CD4-positive, alpha-beta T cell (primary cell): ENCODE measurements around the gene TMED4. TPM values are rescaled to one million over a fixed set of nuclear protein-coding genes. Genes with fewer than 3 reads are reported as not detected.
A peak's percentile ranks its signal among the peaks of the same experiment; 100 is the strongest.

Source experiments
- ATAC-seq: fragments of 200-7000 bp; cut with Tn5 transposase; one replicate; pipeline ENCODE4 v1.10.0; 2022; ENCODE audit warnings: mild to moderate bottlenecking; ENCODE audit not compliant: poor library complexity
- CTCF ChIA-PET: fragments of 350-600 bp; sonication (Branson Sonifier 250); formaldehyde crosslinking; loops from one replicate; lab custom pipeline; 2021; ENCODE audit warnings: antibody characterized with exemption, inconsistent platforms; lab: Charles Lee
- POLR2A ChIA-PET: fragments of 350-600 bp; sonication (Branson Sonifier 250); formaldehyde crosslinking; loops from one replicate; lab custom pipeline; 2021; ENCODE audit warnings: antibody characterized with exemption, inconsistent platforms; lab: Charles Lee
- DNase-seq, 14 experiments: peaks; one replicate each; pipeline ENCODE4 v3.0.0-alpha.2; 2013 to 2020; ENCODE audit warnings: mixed read lengths in 2 of 14
- H3K27ac ChIP-seq, 2 donors: one replicate each; pipeline versions ENCODE4 v1.5.1 to v1.7.0; 2013; ENCODE audit warnings: low read length in 2 of 2, low read depth in 1 of 2, mild to moderate bottlenecking in 1 of 2
- H3K27me3 ChIP-seq, 2 experiments: 1 replicate in 1 of 2; 2 replicates in 1 of 2; pipeline versions ENCODE4 v1.6.1 to v1.7.0; 2013; ENCODE audit warnings: low read length in 2 of 2, control low read depth in 1 of 2, mild to moderate bottlenecking in 1 of 2, moderate library complexity in 1 of 2; ENCODE audit not compliant: insufficient read depth in 2 of 2, control insufficient read depth in 1 of 2
- H3K36me3 ChIP-seq: one replicate; pipeline ENCODE4 v1.6.1; 2013; ENCODE audit warnings: low read length, control low read depth; ENCODE audit not compliant: insufficient read depth
- H3K4me1 ChIP-seq: one replicate; pipeline ENCODE4 v1.6.1; 2013; ENCODE audit warnings: low read length, control low read depth; ENCODE audit not compliant: insufficient read depth
- H3K4me3 ChIP-seq: one replicate; pipeline ENCODE4 v1.5.1; 2013; ENCODE audit warnings: mild to moderate bottlenecking, low read length, moderate library complexity
- H3K9me3 ChIP-seq, 2 experiments: 1 replicate in 1 of 2; 2 replicates in 1 of 2; pipeline versions ENCODE4 v1.6.1 to v1.7.0; 2013; ENCODE audit warnings: low read length in 2 of 2, mild to moderate bottlenecking in 2 of 2, control low read depth in 1 of 2, moderate library complexity in 1 of 2; ENCODE audit not compliant: control insufficient read depth in 1 of 2, insufficient read depth in 1 of 2
- H3K27ac Mint-ChIP-seq: one replicate; pipeline ENCODE4 v1.8.0; 2020; ENCODE audit warnings: mixed read lengths
- H3K27me3 Mint-ChIP-seq: one replicate; pipeline ENCODE4 v1.8.0; 2021; ENCODE audit warnings: mixed read lengths
- H3K36me3 Mint-ChIP-seq: one replicate; pipeline ENCODE4 v1.8.0; 2021; ENCODE audit warnings: low read depth, mixed read lengths
- H3K4me1 Mint-ChIP-seq: one replicate; pipeline ENCODE4 v1.8.0; 2021; ENCODE audit warnings: low read depth, mixed read lengths
- H3K4me3 Mint-ChIP-seq: one replicate; pipeline ENCODE4 v1.8.0; 2020; ENCODE audit warnings: mild to moderate bottlenecking, mixed read lengths
- H3K9me3 Mint-ChIP-seq: one replicate; pipeline ENCODE4 v1.8.0; 2020; ENCODE audit warnings: mixed read lengths
- CTCF ChIP-seq: fragments of 200-600 bp; IDR thresholded peaks from one replicate; pipeline ENCODE4 v1.8.0; 2022; ENCODE audit warnings: antibody characterized with exemption, mild to moderate bottlenecking
- intact Hi-C, 2 experiments: fragments of 100-400 bp; cut with DNase I in 1 of 2; cut with micrococcal nuclease in 1 of 2; formaldehyde crosslinking; loops; one replicate each; pipeline versions ENCODE4 v1.15.1 to v1.9.0; 2023 to 2025; cut with DNase I, micrococcal nuclease
- total RNA-seq, 174 experiments: library from RNA in 2 of 174; stranded (reverse) in 2 of 174; gene quantifications; one replicate each; pipeline ENCODE4 v1.2.3 and lab custom pipeline; 2021 to 2026

Gene TMED4
- total RNA-seq, 2 experiments from 2014 or later: 134 to 138 TPM

- DNase-seq (peak in 1 of 14 experiments; percentile 9), ATAC-seq (peak; percentile 27)
- intact Hi-C loops: loop anchor here (1.0 to 10.0 kb wide), 3 partner anchors 8 to 647 kb away; partner anchors contain the start of genes DBNL (in 1 of the 2), TMED4 (in 1 of the 2) and UBE2D4 (in 1 of the 2)
- ChIA-PET POLR2A (interaction anchor here (0.6 to 3.9 kb wide), 20 partner anchors 8 to 1642 kb away, joined by 3 to 43 read pairs (median 4); partner anchors contain the start of genes H2AZ2, MRPL32, MRPS24 and NUDCD3), CTCF (interaction anchor here (0.8 to 2.2 kb wide), 2 partner anchors 9 to 529 kb away, joined by 3 to 18 read pairs; partner anchors contain the start of gene DBNL)
- Histone ChIP-seq H3K27ac (peak overlapping the region; percentile 77 to 82), H3K4me1 (peaks cover 36% of the 10 kb centered on the region), H3K27me3 (no peaks in the 10 kb centered on the region), H3K9me3 (no peaks in the 10 kb centered on the region), H3K4me3 (peak overlapping the region; percentile 71), H3K36me3 (peaks cover 64% of the 10 kb centered on the region)
- no peak for TF ChIP-seq CTCF
- Mint-ChIP-seq H3K9me3 (no peaks in the 10 kb centered on the region), H3K4me3 (peak overlapping the region; percentile 95), H3K27ac (peak overlapping the region; percentile 99), H3K27me3 (no peaks in the 10 kb centered on the region), H3K4me1 (peaks cover 51% of the 10 kb centered on the region), H3K36me3 (peaks cover 85% of the 10 kb centered on the region)
These were observed 7.7 kb downstream of the TMED4 start for GRCh38 chr7:44574287-44574872.

DNA sequence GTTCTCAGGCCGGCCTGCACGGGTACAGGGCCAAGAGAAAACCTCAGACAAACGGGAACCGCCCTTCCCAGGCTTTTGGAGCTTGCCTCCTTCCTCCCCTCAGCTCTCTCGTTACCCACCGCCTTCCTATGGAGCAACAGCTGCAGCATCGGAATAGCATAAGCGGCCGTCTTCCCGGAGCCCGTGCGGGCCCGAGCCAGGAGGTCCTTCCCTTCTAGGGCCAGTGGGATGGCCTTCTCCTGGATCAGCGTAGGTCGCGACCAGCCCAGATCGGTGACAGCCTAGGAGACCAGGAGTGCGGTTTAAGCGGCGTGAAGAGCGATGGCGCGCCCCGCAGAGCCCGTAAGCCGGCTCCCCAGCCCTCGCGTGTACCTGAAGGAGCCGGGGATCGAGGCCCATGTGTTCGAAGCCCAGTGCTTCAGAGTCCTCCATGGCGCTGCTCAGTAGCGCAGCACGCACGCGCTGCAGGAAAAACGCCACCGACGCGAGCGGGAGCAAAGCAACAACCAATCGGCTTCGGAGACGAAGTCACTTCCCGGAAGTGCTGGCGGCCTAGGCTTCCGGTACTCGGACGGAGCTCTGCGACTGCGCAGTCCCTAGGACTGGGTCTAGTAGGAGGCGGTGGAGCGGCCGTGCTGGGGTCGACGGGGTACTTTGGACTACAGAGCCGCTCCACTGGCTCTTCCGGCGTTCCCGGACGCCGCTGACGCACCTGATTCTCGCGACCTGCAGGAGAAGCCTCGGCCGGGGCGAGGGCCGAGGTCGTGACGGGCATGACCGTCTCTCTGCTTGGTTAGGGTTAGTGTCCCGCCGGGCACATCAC is 8.4 kb downstream of the TMED4 start, which contains the start of gene DDX56:
DDX56 (minus strand) TSS at position 445 of the 823 bp plus-strand sequence; CDS start at position 432, 13 bp downstream.
- Histone ChIP-seq H3K4me1 (peaks cover 35% of the 10 kb centered on the region), H3K27me3 (no peaks in the 10 kb centered on the region), H3K9me3 (no peaks in the 10 kb centered on the region), H3K36me3 (peaks cover 64% of the 10 kb centered on the region), H3K27ac (peak within 1 kb of the TSS; percentile 77 to 82), H3K4me3 (peak within 1 kb of the TSS; percentile 71)
- ATAC-seq (peak; percentile 96), DNase-seq (peak; percentile 83 to 97 (median 90))
- H3K27me3 Mint-ChIP-seq: no peaks in the 10 kb centered on the region
- no peaks in the 10 kb centered on the region for H3K9me3 Mint-ChIP-seq
- H3K36me3 Mint-ChIP-seq: peaks cover 85% of the 10 kb centered on the region
- no peak for TF ChIP-seq CTCF
- peak within 1 kb of the TSS; percentile 95 for H3K4me3 Mint-ChIP-seq
- ChIA-PET CTCF (interaction anchor here (0.8 to 2.2 kb wide), 2 partner anchors 8 to 529 kb away, joined by 3 to 18 read pairs; partner anchors contain the start of gene DBNL), POLR2A (interaction anchor here (0.6 to 3.9 kb wide), 21 partner anchors 9 to 1642 kb away, joined by 3 to 43 read pairs (median 5); partner anchors contain the start of genes DBNL, H2AZ2, MRPL32 and MRPS24)
- H3K27ac Mint-ChIP-seq: peak within 1 kb of the TSS; percentile 99
- peaks cover 48% of the 10 kb centered on the region for H3K4me1 Mint-ChIP-seq
- intact Hi-C loops: loop anchor here (1.0 to 10.0 kb wide), 3 partner anchors 9 to 646 kb away; partner anchors contain the start of genes DBNL (in 1 of the 2), TMED4 (in 1 of the 2) and UBE2D4 (in 1 of the 2)

DNA sequence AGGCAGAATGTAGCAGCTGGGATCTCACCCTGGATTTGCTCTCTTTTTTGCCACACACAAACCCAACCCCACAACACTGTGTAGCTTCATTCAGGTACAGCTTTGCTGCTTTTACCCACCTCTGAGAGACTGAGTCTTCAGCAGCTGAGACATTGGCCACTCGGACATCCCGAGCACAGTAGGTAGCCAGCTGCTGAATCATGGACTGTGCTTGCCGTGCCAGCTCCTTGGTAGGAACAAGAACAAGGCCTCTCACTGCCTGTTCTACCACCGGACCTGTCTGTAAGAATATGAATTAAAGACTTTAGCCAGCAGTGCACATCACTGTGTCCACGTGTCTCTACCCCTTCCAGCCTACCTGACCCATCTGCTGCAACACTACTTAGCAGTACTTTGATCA is 9.3 kb downstream of the TMED4 start:
- CTCF ChIA-PET: no interaction called here
- peaks cover 65% of the 10 kb centered on the region for H3K36me3 ChIP-seq
- Mint-ChIP-seq H3K27me3 (no peaks in the 10 kb centered on the region), H3K4me1 (peaks cover 48% of the 10 kb centered on the region), H3K9me3 (no peaks in the 10 kb centered on the region), H3K27ac (peak overlapping the region; percentile 99), H3K4me3 (peak overlapping the region; percentile 95), H3K36me3 (peaks cover 85% of the 10 kb centered on the region)
- peak overlapping the region; percentile 71 for H3K4me3 ChIP-seq
- POLR2A ChIA-PET: interaction anchor here (0.7 to 3.9 kb wide), 12 partner anchors 8 to 651 kb away, joined by 3 to 43 read pairs (median 9); partner anchors contain the start of genes DBNL, H2AZ2, NUDCD3 and OGDH
- DNase-seq: no peak
- no peaks in the 10 kb centered on the region for H3K9me3 ChIP-seq
- intact Hi-C loops: loop anchor here (5.0 to 10.0 kb wide), 2 partner anchors 528 to 645 kb away; partner anchors contain the start of genes DBNL (in 1 of the 2) and UBE2D4 (in 1 of the 2)
- peaks cover 35% of the 10 kb centered on the region for H3K4me1 ChIP-seq
- no peaks in the 10 kb centered on the region for H3K27me3 ChIP-seq
- no peak for ATAC-seq
- no peak overlapping the region for H3K27ac ChIP-seq
- TF ChIP-seq CTCF: no peak
